ENCODE results near the gene CDK11A.

Gene CDK11A

GRCh38 chr1:1724035-1724864 is at the start of gene CDK11A:
Gene CDK11A, minus strand, starts transcription at chr1:1724357. Its CDS starts 1,539 bp downstream, at chr1:1722818.
- DNase-seq: peak; percentile 89 to 93

- no peak for DNase-seq
These were observed 49.7 kb upstream of the CDK11A start for GRCh38 chr1:1773874-1774273.

- no peak for DNase-seq
These were observed 46.9 kb upstream of the CDK11A start for GRCh38 chr1:1771096-1771495.

- DNase-seq: no peak
These were observed 45.9 kb upstream of the CDK11A start for GRCh38 chr1:1770102-1770501.

GRCh38 chr1:1768249-1768992 is 44.3 kb upstream of the CDK11A start:
- no peak for DNase-seq

- no peak for DNase-seq
These were observed 40.8 kb upstream of the CDK11A start for GRCh38 chr1:1764876-1765470.

GRCh38 chr1:1763657-1764621 is 39.8 kb upstream of the CDK11A start:
- no peak for DNase-seq

- DNase-seq: no peak
These were observed 37.6 kb upstream of the CDK11A start for GRCh38 chr1:1761504-1762376.

GRCh38 chr1:1760715-1761114 is 36.6 kb upstream of the CDK11A start:
- no peak for DNase-seq

- no peak for DNase-seq
These were observed 36.1 kb upstream of the CDK11A start for GRCh38 chr1:1760345-1760650.

- DNase-seq: no peak
These were observed 35.5 kb upstream of the CDK11A start for GRCh38 chr1:1759456-1760344.

GRCh38 chr1:1758692-1759455 is 34.7 kb upstream of the CDK11A start:
- DNase-seq: no peak

GRCh38 chr1:1758059-1758621 is 34.0 kb upstream of the CDK11A start:
- no peak for DNase-seq

GRCh38 chr1:1757422-1758058 is 33.4 kb upstream of the CDK11A start:
- DNase-seq: no peak

GRCh38 chr1:1756661-1757421 is 32.7 kb upstream of the CDK11A start:
- no peak for DNase-seq

- no peak for DNase-seq
These were observed 31.7 kb upstream of the CDK11A start for GRCh38 chr1:1755852-1756251.

GRCh38 chr1:1755426-1755825 is 31.3 kb upstream of the CDK11A start:
- no peak for DNase-seq

Data from activated CD4-positive, alpha-beta T cell treated with anti-CD3 and anti-CD28 coated beads, Interleukin-2, amount 50 U/mL, for 48 hours (primary cell).